SIG-M5 (cell line): ENCODE results near the gene CXXC5.
"Not testable (repeated sequence)": the region's sequence is repeated elsewhere in the genome, so short reads cannot be mapped to it uniquely, and the experiment has no call there.

Source experiments
- DNase-seq: peaks from one replicate; lab custom pipeline; 2025; lab: John Stamatoyannopoulos, UW

The CXXC5 gene

DNA sequence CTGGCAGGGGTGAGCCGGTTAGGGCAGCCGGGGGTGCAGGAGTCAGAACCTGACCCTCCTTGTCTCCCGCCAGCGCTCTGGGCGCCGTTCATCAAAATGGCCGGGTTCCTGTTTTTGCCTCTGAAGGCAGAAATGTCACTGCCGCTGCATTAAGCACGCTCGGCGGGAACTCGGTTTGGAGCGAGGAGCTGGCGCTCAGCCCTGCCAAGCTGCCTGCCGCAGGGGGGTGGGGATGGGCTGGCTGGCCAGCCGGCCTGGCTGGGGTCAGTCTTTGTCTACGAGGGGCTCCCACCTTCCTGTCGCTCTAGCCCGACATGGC is 63.7 kb downstream of the CXXC5 start:
- DNase-seq, result no peak

DNA sequence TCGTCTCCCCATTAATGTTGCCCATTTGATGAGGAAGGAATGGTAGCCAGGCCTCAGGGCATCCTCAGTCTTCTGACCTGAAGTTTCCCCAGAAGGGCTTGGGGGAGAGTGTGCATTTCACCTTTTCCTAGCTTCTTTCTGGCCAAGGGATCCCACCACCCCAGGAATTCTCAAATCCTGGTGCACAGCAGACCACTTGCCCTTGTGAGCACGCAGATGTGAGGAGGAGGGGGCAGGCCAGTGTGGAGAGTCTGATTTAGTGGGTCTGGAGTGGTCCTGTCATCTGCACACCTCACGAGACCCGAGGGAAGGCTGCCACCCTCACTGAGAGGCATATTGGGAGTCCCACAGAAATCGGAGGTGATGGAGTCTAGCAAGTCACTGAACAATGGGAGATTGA is 64.3 kb downstream of the CXXC5 start:
- DNase-seq, result no peak

DNA sequence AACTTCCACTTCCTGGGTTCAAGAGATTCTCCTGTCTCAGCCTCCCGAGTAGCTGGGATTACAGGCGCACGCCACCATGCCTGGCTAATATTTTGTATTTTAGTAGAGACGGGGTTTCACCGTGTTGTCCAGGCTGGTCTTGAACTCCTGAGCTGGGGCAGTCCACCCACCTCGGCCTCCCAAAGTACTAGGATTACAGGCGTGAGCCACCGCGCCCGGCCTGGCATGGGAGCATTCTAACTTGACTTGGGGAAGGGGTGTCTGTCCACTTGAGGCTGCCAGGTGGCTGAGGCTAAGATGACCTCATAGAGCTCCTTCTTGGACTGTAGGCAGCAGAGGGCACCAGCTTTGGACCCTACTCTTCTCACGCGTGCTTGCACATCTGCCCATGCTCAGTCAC is 65.7 kb downstream of the CXXC5 start:
- not testable (repeated sequence) for DNase-seq

DNA sequence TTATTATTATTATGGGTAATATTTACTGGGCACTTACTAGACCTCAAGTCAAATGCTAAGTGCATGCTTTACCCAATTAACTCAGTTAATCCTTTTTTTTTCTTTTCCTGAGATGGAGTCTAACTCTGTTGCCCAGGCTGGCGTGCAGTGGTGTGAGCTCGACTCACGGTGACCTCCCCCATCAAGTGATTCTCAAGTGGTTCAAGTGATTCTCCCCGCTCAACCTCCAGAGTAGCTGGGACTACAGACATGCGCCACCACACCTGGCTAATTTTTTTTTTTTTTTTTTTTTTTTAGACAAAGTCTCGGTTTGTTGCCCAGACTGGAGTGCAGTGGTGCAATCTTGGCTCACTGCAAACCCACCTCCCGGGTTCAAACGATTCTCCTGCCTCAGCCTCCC is 69.1 kb downstream of the CXXC5 start:
- DNase-seq, result no peak

DNA sequence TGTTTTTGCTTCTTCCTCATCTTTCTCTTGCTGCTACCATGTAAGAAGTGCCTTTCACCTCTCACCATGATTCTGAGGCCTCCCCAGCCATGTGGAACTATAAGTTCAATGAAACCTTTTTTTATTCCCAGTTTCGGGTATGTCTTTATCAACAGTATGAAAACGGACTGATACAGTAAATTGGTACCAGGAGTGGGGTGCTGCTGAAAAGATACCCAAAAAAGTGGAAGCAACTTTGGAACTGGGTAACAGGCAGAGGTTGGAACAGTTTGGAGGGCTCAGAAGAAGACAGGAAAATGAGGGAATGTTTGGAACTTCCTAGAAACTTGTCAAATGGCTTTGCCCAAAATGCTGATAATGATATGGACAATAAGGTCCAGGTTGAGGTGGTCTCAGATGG is 70.3 kb downstream of the CXXC5 start:
- not testable (repeated sequence) for DNase-seq

DNA sequence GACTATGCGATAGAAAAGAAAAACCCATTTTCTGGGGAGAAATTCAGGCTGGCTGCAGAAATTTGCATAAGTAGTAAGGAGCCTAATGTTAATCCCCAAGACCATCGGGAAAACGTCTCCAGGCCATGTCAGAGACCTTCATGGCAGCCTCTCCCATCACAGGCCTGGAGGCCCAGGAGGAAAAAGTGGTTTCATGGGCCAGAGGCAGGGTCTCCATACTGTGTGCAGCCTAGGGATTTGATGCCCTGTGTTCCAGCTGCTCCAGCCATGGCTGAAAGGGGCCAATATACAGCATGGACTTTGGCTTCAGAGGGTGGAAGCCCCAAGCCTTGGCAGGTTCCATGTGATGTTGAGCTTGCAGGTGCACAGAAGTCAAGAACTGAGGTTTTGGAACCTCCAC is 71.8 kb downstream of the CXXC5 start:
- not testable (repeated sequence) for DNase-seq

DNA sequence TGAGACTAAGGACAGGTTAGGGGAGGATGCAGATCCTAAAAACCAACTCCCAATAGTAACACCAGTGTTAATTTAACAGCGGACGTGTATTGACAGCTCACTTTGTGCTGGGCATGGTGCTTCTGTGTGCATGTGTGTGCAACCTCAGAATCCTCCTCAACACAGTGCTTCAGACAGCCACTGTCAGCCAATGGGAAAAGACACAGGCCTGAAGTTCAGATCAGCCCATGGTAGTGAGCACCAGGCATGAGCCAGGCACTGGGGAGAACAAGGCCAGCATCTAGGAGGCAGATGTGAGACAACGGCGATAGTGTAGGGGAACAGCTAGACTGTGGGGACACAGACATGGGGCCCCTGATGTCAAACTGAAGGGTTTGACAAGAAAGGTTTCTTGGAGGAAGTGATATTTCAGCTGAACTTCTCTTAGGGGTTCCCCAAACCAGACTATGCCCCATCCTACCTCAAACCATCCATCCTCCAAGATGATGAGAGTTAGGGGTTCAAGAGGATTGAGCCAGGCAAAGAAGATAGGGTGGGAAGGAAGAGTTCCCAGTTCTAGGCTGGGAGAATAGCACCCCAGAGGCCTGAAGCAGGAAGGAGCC is 75.9 kb downstream of the CXXC5 start:
- no peak for DNase-seq

DNA sequence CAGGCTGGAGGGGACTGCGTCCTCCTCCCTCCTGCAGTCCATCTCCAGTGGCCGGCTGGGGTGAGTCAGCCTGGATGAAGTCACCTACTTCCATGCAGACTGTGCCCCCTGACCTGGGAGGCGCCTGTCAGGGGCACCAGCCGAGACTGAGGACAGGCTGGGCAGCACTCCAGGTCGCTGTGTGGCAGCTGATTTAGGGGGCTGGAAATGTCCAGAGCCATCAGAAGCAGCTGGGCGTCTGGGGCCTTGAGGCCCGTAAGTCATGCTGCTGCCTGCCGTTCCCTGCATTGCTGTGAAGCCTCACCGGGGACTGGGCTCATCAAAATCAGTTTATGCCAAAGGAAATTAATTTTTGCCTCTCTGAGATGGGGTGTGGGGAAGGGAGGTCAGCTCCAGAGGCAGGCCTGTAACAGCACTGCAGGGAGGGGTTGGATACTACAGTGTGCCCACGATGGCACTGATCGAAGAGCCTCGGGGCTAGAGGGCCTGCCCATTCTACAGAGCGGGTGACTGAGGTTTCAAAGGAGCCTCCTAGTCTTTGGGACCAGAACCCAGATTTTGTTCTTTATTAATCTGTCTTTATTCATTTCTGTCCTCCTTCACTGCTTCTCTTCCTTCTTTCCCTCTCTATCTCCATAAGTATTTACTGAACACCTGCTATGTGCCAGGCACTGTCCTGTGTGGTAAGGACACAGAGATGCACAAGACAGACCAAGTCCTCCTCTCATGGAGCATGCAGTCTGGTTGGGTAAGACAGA is 77.1 kb downstream of the CXXC5 start:
- no peak for DNase-seq

DNA sequence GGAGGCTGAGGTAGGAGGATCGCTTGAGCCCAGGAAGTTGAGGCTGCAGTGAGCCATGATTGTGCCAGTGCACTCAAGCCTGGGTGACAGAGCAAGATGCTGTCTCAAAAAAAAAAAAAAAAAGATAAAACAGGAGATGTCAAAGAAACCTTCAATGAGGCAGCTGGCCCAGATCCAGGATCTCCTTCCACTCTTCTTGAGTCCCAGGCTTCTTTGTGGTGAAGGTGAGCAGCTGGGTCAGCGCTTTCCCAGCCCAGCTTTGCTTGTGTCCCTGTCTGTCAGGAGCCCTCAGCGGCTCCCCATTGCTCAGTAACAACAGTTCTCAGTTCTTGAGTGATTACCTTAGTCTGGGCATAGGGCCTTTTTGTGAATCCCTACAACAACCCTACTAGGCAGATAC is 78.1 kb downstream of the CXXC5 start:
- no peak for DNase-seq

DNA sequence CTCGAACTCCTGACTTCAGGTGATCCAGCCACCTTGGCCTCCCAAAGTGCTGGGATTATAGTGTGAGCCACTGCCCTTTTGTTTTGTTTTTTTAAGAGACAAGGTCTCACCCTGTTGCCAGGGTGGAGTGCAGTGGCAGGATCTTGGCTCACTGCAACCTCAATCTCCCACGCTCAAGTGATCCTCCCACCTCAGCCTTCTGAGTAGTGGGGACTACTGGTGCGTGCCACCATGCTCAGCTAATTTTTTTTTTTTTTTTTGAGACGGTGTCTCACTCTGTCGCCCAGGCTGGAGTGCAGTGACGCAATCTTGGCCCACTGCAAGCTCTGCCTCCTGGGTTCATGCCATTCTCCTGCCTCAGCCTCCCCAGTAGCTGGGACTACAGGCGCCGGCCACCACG is 79.5 kb downstream of the CXXC5 start:
- not testable (repeated sequence) for DNase-seq

DNA sequence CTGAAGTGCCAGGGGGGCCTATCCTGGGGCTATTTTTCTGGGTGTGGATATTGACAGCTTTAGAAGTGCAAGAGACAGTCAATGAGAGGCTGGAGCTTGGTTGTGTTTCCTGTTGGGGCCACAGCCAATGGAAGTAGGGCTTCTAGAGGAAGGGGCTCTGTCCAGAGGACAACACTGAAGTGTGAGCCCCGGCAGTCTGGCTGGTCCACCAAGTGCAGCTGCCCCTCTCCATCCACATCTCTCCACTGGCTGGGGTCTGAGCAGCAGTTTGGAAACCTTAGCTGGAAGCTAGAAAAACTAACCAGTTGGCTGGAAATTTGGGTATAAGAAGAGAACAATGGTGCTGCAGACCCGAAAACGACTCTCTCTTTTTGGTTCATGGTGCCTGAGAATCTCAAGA is 83.1 kb downstream of the CXXC5 start:
- DNase-seq, result no peak

DNA sequence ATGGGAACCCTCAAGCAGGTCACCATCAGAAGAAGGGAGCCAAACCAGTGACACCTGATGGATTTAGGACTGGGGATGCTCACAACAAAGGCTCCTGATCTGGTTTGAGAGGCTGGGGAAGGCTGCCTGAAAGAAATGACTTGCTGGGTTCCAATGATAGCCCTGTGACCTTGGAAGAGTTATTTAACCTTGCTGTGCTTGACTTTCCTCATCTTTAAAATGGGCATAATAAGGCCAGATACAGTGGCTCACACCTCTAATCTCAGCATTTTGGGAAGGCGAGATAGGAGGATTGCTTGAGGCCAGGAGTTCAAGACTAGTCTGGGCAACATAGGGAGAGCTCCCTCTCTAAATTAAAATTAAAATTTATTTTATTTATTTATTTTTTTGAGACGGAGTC is 83.9 kb downstream of the CXXC5 start:
- no peak for DNase-seq

DNA sequence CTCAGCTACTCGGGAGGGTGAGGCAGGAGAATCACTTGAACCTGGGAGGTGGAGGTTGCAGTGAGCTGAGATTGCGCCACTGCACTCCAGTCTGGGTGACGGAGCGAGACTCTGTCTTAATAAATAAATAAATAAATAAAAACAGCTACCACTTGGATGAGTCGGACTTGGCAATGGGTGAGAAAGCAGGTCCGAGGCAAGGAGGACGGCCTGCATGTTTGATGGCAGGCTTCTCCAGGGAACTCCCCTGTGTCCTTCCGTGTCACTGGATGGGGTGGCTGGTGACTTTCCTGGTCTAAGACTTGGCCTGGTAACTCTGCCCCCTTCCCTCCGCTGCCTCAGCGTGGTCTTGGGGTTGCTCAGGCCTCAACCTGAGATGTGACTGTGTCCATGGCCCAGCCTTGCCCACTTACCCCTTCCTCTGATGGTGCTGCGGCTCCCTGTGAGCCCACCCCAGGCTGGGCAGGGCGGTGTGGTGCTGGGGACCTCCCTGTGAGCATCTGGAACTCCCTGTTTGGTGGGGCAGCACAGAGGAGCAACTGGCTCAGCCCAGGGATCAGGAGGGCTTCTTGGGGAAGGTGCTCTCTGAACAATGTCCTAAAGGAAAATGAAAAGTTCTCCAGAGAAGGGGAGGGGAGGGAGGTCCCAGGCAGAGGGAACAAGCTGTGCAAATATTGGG is 85.0 kb downstream of the CXXC5 start:
- no peak for DNase-seq
